Left renal cortex interstitium (tissue), 4 donors: ENCODE measurements around the gene ZNF528. TPM values are rescaled to one million over a fixed set of nuclear protein-coding genes. Genes with fewer than 3 reads are reported as not detected.

Experiments used
- DNase-seq, 4 donors: peaks; one replicate each; pipeline ENCODE4 v3.0.0-alpha.2; 2013; ENCODE audit warnings: low read depth in 4 of 4, low spot score in 2 of 4, missing footprints in 1 of 4
- polyA plus RNA-seq, 4 donors: library from polyadenylated mRNA; unstranded; fragments of 120-200 nt; gene quantifications; one replicate each; pipeline ENCODE4 v1.2.1, GENCODE V29; 2013; ENCODE audit not compliant: insufficient read length in 4 of 4

The ZNF528 gene
- polyA plus RNA-seq = 10 to 100 TPM; 22.9 to 64.5 (median 42.1) TPM

DNA sequence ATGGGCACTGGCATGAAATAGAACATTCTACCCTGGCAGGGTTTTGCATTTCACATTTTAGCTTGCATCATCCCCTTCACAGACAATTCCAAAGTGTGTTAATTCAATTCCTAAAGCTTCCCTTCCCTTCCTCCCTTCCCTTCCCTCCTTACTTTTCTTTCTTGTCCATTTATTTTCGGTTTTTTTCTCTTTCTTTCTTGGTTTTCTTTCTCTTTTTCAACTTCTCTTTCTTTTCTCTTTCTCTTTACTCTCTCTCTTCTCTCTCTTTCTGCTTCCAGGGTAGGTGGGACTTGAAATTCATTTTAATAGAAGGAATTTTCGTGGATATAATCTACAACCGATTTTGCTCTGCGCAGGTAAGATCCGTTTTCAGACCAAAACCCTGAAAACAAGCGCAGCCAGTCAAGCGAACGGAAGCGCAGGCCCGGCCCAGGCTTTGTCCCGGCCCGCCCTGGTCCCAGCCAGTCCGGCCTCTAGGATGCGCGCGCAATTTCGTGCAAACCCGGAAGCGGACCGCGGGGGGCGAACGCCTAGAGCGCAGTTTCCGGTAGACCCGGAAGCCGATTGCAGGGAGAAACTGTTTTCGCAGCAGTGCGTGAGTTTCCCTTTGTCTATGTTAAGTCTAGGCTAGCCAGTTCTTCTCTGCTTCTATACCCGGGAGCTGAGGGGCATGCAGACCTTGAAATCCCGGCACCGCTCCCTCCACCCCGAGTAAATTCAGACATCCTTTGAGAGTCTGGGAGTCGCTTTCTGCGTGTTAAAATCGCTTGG is at the start of gene ZNF528:
Gene ZNF528 (plus strand): TSS at position 540 of the 771 bp plus-strand sequence. CDS start 4,165 bp downstream, outside the sequence.
- peak; percentile 72 to 95 (median 88) for DNase-seq

DNA sequence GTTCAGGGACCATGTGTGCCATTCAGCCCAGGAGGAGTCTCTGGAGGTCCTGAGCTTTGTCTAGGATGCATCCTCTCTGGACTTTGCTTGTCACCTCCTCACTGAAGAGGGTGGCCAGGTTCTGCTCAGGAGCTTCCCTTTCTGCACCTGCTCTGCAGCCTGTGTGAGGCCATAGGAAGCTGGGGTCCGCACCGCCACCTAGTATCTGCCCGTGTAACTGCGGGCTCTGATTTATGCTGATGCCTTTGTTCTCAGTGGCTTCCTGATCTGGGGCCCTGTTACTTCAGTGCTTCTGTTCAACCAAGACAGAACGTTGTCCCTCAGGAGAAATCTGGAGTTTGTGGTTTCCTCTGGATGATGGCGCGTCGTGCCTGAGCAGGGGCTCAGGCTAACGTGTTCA is 46.1 kb upstream of the ZNF528 start:
- no peak for DNase-seq

GRCh38 chr19:52366414-52366824 is 31.2 kb upstream of the ZNF528 start:
- no peak for DNase-seq

- peak; percentile 88 to 95 (median 90) for DNase-seq
These were observed 27.9 kb upstream of the ZNF528 start, which contains the start of gene ZNF880 for GRCh38 chr19:52369559-52370340. Gene ZNF880 (plus strand): TSS chr19:52369923. CDS start chr19:52369966, 43 bp downstream.

DNA sequence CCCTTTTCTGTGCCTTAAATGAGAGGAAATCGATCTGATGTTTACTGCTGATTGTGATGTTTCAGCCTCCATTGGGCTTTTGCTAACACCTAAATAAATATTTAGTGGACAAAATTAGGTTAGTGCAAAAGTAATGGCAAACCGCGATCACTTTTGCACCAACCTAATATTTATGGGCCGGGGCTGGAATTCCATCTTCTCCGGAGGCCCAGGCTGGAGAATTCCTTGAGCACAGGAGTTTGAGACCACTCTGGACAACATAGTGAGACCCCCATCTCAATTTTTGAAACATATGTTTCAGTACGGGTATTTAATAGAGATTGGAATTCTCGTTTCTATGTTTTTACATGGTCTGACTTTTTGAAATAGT is 27.3 kb upstream of the ZNF528 start:
- DNase-seq = no peak

DNA sequence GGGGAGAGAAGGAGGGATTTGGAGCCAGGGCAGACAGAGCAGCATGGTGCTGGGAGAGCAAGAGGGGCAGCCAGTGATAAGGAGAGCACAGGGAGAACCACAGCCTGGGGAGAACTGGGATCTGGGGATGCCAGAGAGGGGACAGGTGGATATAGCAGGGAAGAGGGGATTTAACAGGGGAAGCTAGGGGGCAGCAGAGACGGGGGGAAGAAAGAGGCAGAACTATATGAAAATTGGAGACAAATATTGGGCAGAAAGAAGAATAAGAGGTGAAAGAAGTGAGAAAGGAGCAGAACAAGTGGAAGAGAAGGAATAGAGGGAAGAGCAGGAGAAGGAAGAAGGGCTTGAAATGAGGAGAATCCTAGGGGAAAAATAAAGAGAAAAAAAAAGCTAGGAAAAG is 6.5 kb upstream of the ZNF528 start:
- no peak for DNase-seq

GRCh38 chr19:52398081-52398441 is 412 bp downstream of the ZNF528 start:
- no peak for DNase-seq

GRCh38 chr19:52410276-52410675 is 12.6 kb downstream of the ZNF528 start:
- no peak for DNase-seq

DNA sequence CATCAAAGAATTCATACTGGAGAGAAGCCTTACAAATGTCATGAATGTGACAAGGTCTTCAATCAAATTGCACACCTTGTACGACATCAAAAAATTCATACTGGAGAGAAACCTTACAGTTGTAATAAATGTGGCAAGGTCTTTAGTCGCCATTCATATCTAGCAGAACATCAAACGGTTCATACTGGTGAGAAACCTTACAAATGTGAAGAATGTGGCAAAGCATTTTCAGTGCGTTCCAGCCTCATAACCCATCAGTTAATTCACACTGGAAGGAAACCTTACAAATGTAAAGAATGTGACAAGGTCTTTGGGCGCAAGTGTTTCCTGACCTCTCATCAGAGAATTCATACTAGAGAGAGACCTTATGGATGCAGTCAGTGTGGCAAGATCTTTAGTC is 18.1 kb downstream of the ZNF528 start:
- DNase-seq = no peak

DNA sequence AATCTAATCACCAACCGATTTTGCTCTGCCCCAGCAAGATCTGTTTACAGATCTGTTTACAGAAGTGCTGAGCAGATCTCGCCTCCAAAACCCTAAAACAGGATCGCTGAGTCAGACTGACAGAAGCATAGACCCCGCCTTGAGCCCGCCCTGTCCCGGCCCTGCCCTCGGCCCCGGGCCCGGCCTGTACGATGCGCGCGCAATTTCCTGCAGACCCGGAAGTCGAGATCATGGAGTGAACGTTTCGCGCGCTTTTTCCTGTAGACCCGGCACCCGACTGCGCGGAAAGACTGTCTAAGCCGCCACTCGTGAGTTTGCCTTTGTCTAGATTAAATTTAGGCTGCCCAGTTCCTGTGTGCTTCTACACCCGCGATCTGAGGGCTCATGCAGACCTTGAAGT is 31.3 kb downstream of the ZNF528 start, which contains the start of gene ZNF534:
Gene ZNF534 (plus strand): TSS at position 212 of the 400 bp plus-strand sequence. CDS start 2,327 bp downstream, outside the sequence.
- no peak for DNase-seq

DNA sequence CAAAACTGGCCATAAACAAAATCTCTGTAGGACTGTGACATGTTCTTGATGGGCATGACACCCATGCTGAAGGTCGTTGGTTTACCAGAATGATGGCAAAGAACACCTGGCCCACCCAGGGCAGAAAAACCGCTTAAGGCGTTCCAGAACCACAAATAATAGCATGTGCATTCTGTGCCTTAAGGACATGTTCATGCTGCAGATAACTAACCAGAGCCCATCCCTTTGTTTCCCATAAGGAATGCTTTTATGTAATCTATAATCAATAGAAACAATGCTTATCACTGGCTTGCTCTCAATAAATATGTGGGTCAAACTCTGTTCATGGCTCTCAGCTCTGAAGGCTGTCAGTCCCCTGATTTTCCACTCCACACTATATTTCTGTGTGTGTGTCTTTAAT is 44.5 kb downstream of the ZNF528 start:
- no peak for DNase-seq

DNA sequence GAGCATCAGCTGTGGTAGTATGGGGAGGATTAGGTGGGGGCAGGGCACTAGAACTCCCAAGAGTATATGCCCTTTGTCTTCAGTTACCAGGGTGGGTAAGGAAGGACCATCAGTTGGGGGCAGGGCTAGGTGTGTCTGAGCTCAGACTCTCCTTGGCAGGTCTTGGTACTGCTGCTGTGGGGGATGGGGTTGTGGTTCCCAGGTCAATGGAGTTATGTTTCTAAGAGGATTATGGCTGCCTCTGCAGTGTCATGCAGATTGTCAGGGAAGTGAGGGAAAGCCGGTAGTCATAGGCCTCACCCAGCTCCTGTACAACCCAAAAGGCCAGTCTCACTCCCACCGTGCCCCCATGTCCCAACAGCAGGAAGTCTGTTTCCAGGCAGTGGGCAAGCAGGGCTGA is 46.9 kb downstream of the ZNF528 start:
- DNase-seq = no peak

- no peak for DNase-seq
These were observed 53.6 kb downstream of the ZNF528 start for GRCh38 chr19:52451241-52451640.

DNA sequence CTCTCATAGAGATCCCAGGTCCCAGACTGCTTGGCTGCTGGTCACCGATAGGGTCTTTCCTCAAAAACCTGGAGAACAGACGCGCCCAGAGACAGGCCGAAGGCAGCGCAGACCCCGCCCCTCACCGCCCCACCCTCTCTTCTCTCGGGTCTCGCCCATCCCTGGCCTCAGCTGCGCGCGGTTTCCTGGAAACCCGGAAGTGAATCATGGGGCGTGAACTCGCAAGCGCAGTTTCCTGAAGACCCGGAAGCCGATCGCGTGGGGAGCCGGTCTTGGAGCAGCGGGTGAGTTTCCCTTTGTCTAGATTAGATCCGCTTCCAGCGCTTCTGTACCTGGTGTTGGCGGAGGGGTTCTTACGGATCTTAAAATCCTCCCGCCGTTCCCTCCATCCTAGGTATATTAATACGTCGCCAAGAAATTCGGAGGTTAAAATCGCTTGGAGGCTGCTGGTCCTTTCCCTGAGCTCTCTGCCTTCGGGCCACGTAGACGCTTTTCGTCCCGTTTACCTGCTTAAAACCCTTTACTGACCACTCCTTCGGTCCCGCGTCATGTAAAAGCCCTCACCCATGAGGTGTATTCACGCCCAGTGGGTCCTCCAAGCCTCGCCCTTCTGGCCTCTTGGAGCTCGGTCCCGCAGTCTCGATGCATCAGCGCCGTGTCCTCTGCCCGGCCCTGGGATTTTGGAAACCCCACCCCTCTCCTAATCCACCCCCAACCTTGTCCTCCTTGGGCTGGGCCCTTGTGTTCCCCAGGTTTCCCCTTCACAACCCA is 55.9 kb downstream of the ZNF528 start, which contains the start of gene ZNF578:
Gene ZNF578 (plus strand): TSS at position 230 of the 771 bp plus-strand sequence. CDS start 48,293 bp downstream, outside the sequence.
- DNase-seq = peak; percentile 63 to 88 (median 77)

DNA sequence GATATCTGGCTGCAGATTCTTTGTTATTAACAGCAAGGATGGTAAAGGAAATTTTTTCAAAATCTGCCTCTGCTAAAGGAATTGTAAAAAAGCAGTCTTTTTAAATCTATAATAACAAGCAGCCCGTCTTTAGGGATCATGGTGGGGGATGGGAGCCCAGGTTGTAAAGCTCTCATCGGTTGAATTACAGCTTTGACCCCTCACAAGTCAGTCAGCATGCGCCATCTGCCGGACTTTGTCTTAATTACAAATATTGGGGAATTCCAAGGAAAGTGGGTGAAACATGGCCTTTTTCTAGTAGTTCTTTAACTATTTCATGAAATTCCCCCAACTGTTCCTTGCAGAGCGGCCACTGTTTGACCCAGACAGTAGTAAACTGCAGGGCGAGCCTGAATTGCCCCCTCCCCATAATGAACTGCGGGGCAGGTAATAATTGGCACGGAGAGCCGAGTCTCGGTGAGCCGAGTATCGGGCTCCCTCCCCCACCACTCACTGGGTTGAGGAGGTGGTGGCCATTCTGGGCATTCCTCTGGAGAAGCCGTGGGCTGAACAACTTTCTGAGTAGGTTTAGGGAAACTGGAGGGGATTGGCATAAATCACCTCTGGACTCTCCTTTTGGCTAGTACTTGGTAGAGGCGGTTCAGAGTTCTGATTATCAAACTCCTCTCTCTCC is 67.3 kb downstream of the ZNF528 start:
- no peak for DNase-seq

Other genes starting within 250 kb of the ZNF528 start
- 10 to 100 TPM; 13.2 to 23.9 (median 17.7) TPM for gene ZNF836, start 226.2 kb upstream of the ZNF528 start, polyA plus RNA-seq
- gene PPP2R1A, start 207.8 kb upstream of the ZNF528 start, polyA plus RNA-seq = 100 to 1,000 TPM; 408 to 548 (median 464) TPM
- gene ZNF766, start 128.3 kb upstream of the ZNF528 start, polyA plus RNA-seq = 10 to 100 TPM; 15.2 to 21.6 (median 19.3) TPM
- 10 to 100 TPM; 14.1 to 19.0 (median 17.4) TPM for gene ZNF480, start 100.7 kb upstream of the ZNF528 start, polyA plus RNA-seq
- gene ZNF610, start 61.6 kb upstream of the ZNF528 start, polyA plus RNA-seq = 10 to 100 TPM; 10.5 to 12.9 (median 11.8) TPM
- 10 to 100 TPM; 19.1 to 28.4 (median 23.0) TPM for gene ZNF880, start 27.9 kb upstream of the ZNF528 start, polyA plus RNA-seq
- gene ZNF534, start 31.3 kb downstream of the ZNF528 start, polyA plus RNA-seq = under 1 TPM; 0.34 to 0.57 (median 0.45) TPM
- gene ZNF578, start 55.7 kb downstream of the ZNF528 start, polyA plus RNA-seq = 1 to 10 TPM; 5.1 to 8.6 (median 5.8) TPM
- gene ZNF808, start 129.8 kb downstream of the ZNF528 start, polyA plus RNA-seq = 10 to 100 TPM in 2 of 4 donors, 1 to 10 TPM in 2; 6.9 to 19.4 (median 14.1) TPM
- 10 to 100 TPM; 12.5 to 22.6 (median 17.4) TPM for gene ZNF701, start 172.4 kb downstream of the ZNF528 start, polyA plus RNA-seq
- 100 to 1,000 TPM in 2 of 4 donors, 10 to 100 TPM in 2; 57.4 to 197 (median 100) TPM for gene ZNF83, start 240.5 kb downstream of the ZNF528 start, polyA plus RNA-seq